Body of pancreas (tissue), 4 donors: Measurements from ENCODE around the gene ZNF219.

ENCODE experiments used
- CTCF ChIP-seq, 7 experiments: fragments of 450-650 bp in 4 of 7; fragments of 200-600 bp in 3 of 7; sonication (generic) in 3 of 7; IDR thresholded peaks; one replicate each; pipeline ENCODE4 v1.5.1; 2016 to 2019; ENCODE audit warnings: antibody characterized with exemption in 7 of 7
- POLR2A ChIP-seq, 3 donors: fragments of 450-650 bp; IDR thresholded peaks; one replicate each; pipeline ENCODE4 v1.6.1; 2016; ENCODE audit warnings: antibody characterized with exemption in 3 of 3, mild to moderate bottlenecking in 2 of 3

DNA sequence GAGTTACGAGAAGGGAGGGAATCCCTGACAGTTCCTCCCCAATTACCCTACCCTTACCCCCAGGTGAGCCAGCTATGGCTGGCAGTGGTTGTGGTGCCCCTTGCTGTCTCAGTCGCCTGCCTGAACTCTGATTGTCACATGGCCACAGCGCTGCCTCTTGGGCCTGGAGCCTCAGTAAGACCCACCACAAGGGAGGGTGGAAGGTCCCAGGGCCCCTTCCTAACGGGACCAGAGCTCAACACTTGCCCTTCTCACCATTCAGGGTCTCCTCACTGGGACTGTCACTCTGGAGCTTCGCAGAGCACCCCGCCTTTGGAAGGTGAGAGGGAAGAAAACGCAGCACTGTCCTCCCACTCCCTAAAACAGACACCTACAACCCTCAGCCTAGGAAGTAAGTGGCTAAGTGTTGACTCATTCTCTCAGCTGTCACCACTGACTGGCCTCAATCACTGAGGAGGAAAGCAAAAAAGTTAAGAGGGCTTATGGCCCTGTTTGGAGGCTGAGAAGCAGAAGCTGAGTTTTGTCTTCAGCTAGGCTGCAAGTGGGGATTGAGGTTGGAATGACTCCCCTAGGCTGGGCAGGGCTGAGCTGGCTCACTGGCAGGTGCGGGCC lies 3.5 kb upstream of the ZNF219 start:
- TF ChIP-seq CTCF (IDR thresholded peaks at IDR 0.05) (no peak), POLR2A (IDR thresholded peaks at IDR 0.05) (no peak)
